Neutrophil (primary cell): ENCODE measurements around the gene ARF4.
"Not testable (repeated sequence)": the region's sequence is repeated elsewhere in the genome, so short reads cannot be mapped to it uniquely, and the experiment has no call there.

Experiments used
- H3K27ac ChIP-seq: fragments of 200-600 bp; sonication (generic); 2 replicates; pipeline ENCODE4 v1.5.1; 2016; ENCODE audit warnings: mild to moderate bottlenecking, moderate library complexity
- H3K27me3 ChIP-seq: fragments of 200-600 bp; sonication (generic); 2 replicates; pipeline ENCODE4 v1.6.0; 2016; ENCODE audit warnings: mild to moderate bottlenecking
- H3K36me3 ChIP-seq: fragments of 200-600 bp; sonication (generic); 2 replicates; pipeline ENCODE4 v1.5.1; 2017
- H3K4me1 ChIP-seq, 2 experiments: fragments of 200-600 bp in 1 of 2; sonication (generic) in 1 of 2; 1 replicate in 1 of 2; 2 replicates in 1 of 2; pipeline versions ENCODE4 v1.5.1 to v1.6.1; 2013 to 2016; ENCODE audit warnings: low read depth in 1 of 2, low read length in 1 of 2, mild to moderate bottlenecking in 1 of 2, moderate library complexity in 1 of 2; ENCODE audit not compliant: control insufficient read depth in 1 of 2, insufficient read depth in 1 of 2
- H3K4me3 ChIP-seq, 2 experiments: fragments of 200-600 bp in 1 of 2; sonication (generic) in 1 of 2; 1 replicate in 1 of 2; 2 replicates in 1 of 2; pipeline ENCODE4 v1.5.1; 2013 to 2016; ENCODE audit warnings: low read depth in 1 of 2, low read length in 1 of 2, mild to moderate bottlenecking in 1 of 2, moderate library complexity in 1 of 2
- H3K9me3 ChIP-seq: fragments of 200-600 bp; sonication (generic); 2 replicates; pipeline ENCODE4 v1.5.1; 2016
- CTCF ChIP-seq: fragments of 200-600 bp; sonication (generic); IDR thresholded peaks from 2 replicates; pipeline ENCODE4 v1.5.1; 2016; ENCODE audit warnings: antibody characterized with exemption

Gene ARF4

GRCh38 chr3:57597127-57597923 lies at the start of gene ARF4:
TSS of gene ARF4 (minus strand) at chr3:57597344. CDS start at chr3:57597140, 204 bp downstream.
- peak within 1 kb of the TSS; percentile 94 for H3K27ac ChIP-seq
- no peaks in the 10 kb centered on the region for H3K9me3 ChIP-seq
- peak within 1 kb of the TSS; percentile 78 to 96 for H3K4me3 ChIP-seq
- no peaks in the 10 kb centered on the region for H3K27me3 ChIP-seq
- H3K4me1 ChIP-seq = peaks cover 31 to 34% of the 10 kb centered on the region in 2 experiments
- H3K36me3 ChIP-seq = no peaks in the 10 kb centered on the region
- peak; percentile 63 for TF ChIP-seq CTCF

GRCh38 chr3:57646723-57647122 lies 49.6 kb upstream of the ARF4 start:
- H3K9me3 ChIP-seq = no peaks in the 10 kb centered on the region
- H3K4me3 ChIP-seq = no peak overlapping the region
- no peak for TF ChIP-seq CTCF
- no peaks in the 10 kb centered on the region for H3K4me1 ChIP-seq
- H3K27me3 ChIP-seq = no peaks in the 10 kb centered on the region
- H3K27ac ChIP-seq = no peak overlapping the region
- peaks cover 55% of the 10 kb centered on the region for H3K36me3 ChIP-seq

- H3K27ac ChIP-seq = no peak overlapping the region
- H3K4me1 ChIP-seq = no peaks in the 10 kb centered on the region
- TF ChIP-seq CTCF = no peak
- no peaks in the 10 kb centered on the region for H3K9me3 ChIP-seq
- no peaks in the 10 kb centered on the region for H3K27me3 ChIP-seq
- H3K36me3 ChIP-seq = peaks cover 66% of the 10 kb centered on the region
- H3K4me3 ChIP-seq = no peak overlapping the region
Observed at GRCh38 chr3:57644740-57645139, 47.6 kb upstream of the ARF4 start.

GRCh38 chr3:57637391-57637790 lies 40.2 kb upstream of the ARF4 start:
- Histone ChIP-seq H3K27ac (no peak overlapping the region), H3K27me3 (no peaks in the 10 kb centered on the region), H3K4me3 (no peak overlapping the region), H3K9me3 (no peaks in the 10 kb centered on the region), H3K4me1 (no peaks in the 10 kb centered on the region), H3K36me3 (peaks cover 90% of the 10 kb centered on the region)
- no peak for TF ChIP-seq CTCF

GRCh38 chr3:57634259-57634658 lies 37.1 kb upstream of the ARF4 start:
- not testable (repeated sequence) for H3K9me3 ChIP-seq, H3K27me3 ChIP-seq, H3K4me3 ChIP-seq, H3K4me1 ChIP-seq, H3K27ac ChIP-seq
- H3K36me3 ChIP-seq = peaks cover 88% of the 10 kb centered on the region

- TF ChIP-seq CTCF = no peak
- no peak overlapping the region for H3K27ac ChIP-seq
Observed at GRCh38 chr3:57627976-57628375, 30.8 kb upstream of the ARF4 start.

More at GRCh38 chr3:57627976-57628375, 30.8 kb upstream of the ARF4 start:
- Histone ChIP-seq H3K9me3 (no peaks in the 10 kb centered on the region), H3K4me3 (no peak overlapping the region), H3K4me1 (no peaks in the 10 kb centered on the region), H3K27me3 (no peaks in the 10 kb centered on the region), H3K36me3 (peaks cover 94% of the 10 kb centered on the region)
